Upper lobe of left lung (tissue), 6 donors: ENCODE results near the gene NTS. TPM values are rescaled to one million over a fixed set of nuclear protein-coding genes. Genes with fewer than 3 reads are reported as not detected.
A peak's percentile ranks its signal among the peaks of the same experiment; 100 is the strongest.

Experiments
- ATAC-seq, 2 donors: fragments of 200-7000 bp; cut with Tn5 transposase; one replicate each; pipeline ENCODE4 v1.9.1; 2022; ENCODE audit warnings: mild to moderate bottlenecking in 2 of 2, moderate library complexity in 2 of 2; ENCODE audit not compliant: low FRiP score in 2 of 2
- DNase-seq, 2 donors: peaks; one replicate each; pipeline ENCODE4 v3.0.0-alpha.2; 2019 to 2020
- H3K27ac ChIP-seq, 4 donors: fragments of 200-600 bp; sonication (generic); one replicate each; pipeline ENCODE4 v1.5.1; 2016 to 2019
- H3K27me3 ChIP-seq, 4 donors: fragments of 200-600 bp; sonication (generic); one replicate each; pipeline ENCODE4 v1.5.1; 2017 to 2019
- H3K36me3 ChIP-seq, 4 donors: fragments of 200-600 bp; sonication (generic); one replicate each; pipeline ENCODE4 v1.5.1; 2016 to 2019
- H3K4me1 ChIP-seq, 4 donors: fragments of 200-600 bp; sonication (generic); one replicate each; pipeline ENCODE4 v1.5.1; 2018 to 2019
- H3K4me3 ChIP-seq, 4 donors: fragments of 200-600 bp; sonication (generic); one replicate each; pipeline ENCODE4 v1.5.1; 2017 to 2019; ENCODE audit warnings: mild to moderate bottlenecking in 2 of 4, moderate library complexity in 1 of 4
- H3K9me3 ChIP-seq, 4 donors: fragments of 200-600 bp; sonication (generic); one replicate each; pipeline ENCODE4 v1.5.1; 2018 to 2019
- CTCF ChIP-seq, 6 experiments: fragments of 450-650 bp in 4 of 6; fragments of 200-600 bp in 2 of 6; sonication (generic) in 2 of 6; IDR thresholded peaks; one replicate each; pipeline ENCODE4 v1.5.1; 2016 to 2019; ENCODE audit warnings: antibody characterized with exemption in 6 of 6
- EP300 ChIP-seq, 4 donors: sonication (generic); formaldehyde crosslinking; IDR thresholded peaks; one replicate each; pipeline ENCODE4 v1.5.1; 2017; ENCODE audit warnings: antibody characterized with exemption in 4 of 4, control low read depth in 2 of 4
- POLR2A ChIP-seq, 4 donors: fragments of 450-650 bp; IDR thresholded peaks; one replicate each; pipeline ENCODE4 v1.5.1; 2016 to 2017; ENCODE audit warnings: antibody characterized with exemption in 4 of 4, mild to moderate bottlenecking in 2 of 4
- POLR2AphosphoS5 ChIP-seq, 2 donors: sonication (generic); formaldehyde crosslinking; IDR thresholded peaks; one replicate each; pipeline ENCODE4 v1.5.1; 2017; ENCODE audit warnings: antibody characterized with exemption in 2 of 2
- WGBS, 2 donors: methylation state at CpG; one replicate each; pipeline ENCODE4 v1.1.5; 2017 to 2018; 5-methylcytosine and 5-hydroxymethylcytosine counted together
- total RNA-seq, 6 donors: library from RNA; depleted of rRNA in 4 of 6; stranded (reverse); fragments of >200 nt in 4 of 6; gene quantifications; one replicate each; pipeline versions ENCODE4 v1.1.0 to v1.2.1, GENCODE V29; 2016 to 2021
- donor health status: DM: no; HTN: no; CAD: no; lungs with moderate emphysema.
- donor health status: DM: no; HTN: yes; CAD: no; lungs with severe emphysema.

The NTS gene
- total RNA-seq, 6 donors from 2014 or later: 0.30 to 1.1 (median 0.40) TPM; not detected in 3

GRCh38 chr12:85843606-85844310 is 30.3 kb upstream of the NTS start:
- TF ChIP-seq EP300 (IDR thresholded peaks at IDR 0.05) (no peak), POLR2AphosphoS5 (IDR thresholded peaks at IDR 0.05) (no peak), CTCF (IDR thresholded peaks at IDR 0.05) (no peak), POLR2A (IDR thresholded peaks at IDR 0.05) (no peak)
- Histone ChIP-seq H3K27me3 (no peaks in the 10 kb centered on the region), H3K4me1 (no peaks in the 10 kb centered on the region), H3K9me3 (no peaks in the 10 kb centered on the region), H3K4me3 (no peak overlapping the region), H3K27ac (no peak overlapping the region), H3K36me3 (no peaks in the 10 kb centered on the region)
- DNase-seq (peak in 1 of 2 donors; percentile 58), ATAC-seq (peak; percentile 19 to 52)
- WGBS, 2 donors: 88 to 97% methylated on average over 9 to 17 of the region's 17 CpGs

- WGBS, 2 donors: 64 to 85% methylated on average over 3 of the region's 3 CpGs
- H3K27ac ChIP-seq: no peak overlapping the region
- no peak for ATAC-seq
- TF ChIP-seq EP300 (IDR thresholded peaks at IDR 0.05) (no peak), POLR2A (IDR thresholded peaks at IDR 0.05) (no peak), CTCF (IDR thresholded peaks at IDR 0.05) (no peak), POLR2AphosphoS5 (IDR thresholded peaks at IDR 0.05) (no peak)
- no peaks in the 10 kb centered on the region for H3K4me1 ChIP-seq
- no peaks in the 10 kb centered on the region for H3K36me3 ChIP-seq
- no peak for DNase-seq
- no peaks in the 10 kb centered on the region for H3K9me3 ChIP-seq
- H3K4me3 ChIP-seq: no peak overlapping the region
- no peaks in the 10 kb centered on the region for H3K27me3 ChIP-seq
These were observed 24.8 kb upstream of the NTS start for GRCh38 chr12:85849344-85849743.

- peak in 1 of 2 donors; percentile 15 for DNase-seq
- no peak overlapping the region for H3K27ac ChIP-seq
- no peaks in the 10 kb centered on the region for H3K27me3 ChIP-seq
- H3K9me3 ChIP-seq: no peaks in the 10 kb centered on the region
- TF ChIP-seq POLR2AphosphoS5 (IDR thresholded peaks at IDR 0.05) (no peak), CTCF (IDR thresholded peaks at IDR 0.05) (no peak)
- H3K4me1 ChIP-seq: no peaks in the 10 kb centered on the region
- H3K4me3 ChIP-seq: no peak overlapping the region
- H3K36me3 ChIP-seq: no peaks in the 10 kb centered on the region
- peak in 1 of 2 donors; percentile 37 for ATAC-seq
- WGBS, 2 donors: 92 to 99% methylated on average over 5 to 6 of the region's 6 CpGs
These were observed 18.8 kb upstream of the NTS start for GRCh38 chr12:85855305-85855704.

GRCh38 chr12:85856966-85857365 is 17.1 kb upstream of the NTS start:
- no peaks in the 10 kb centered on the region for H3K27me3 ChIP-seq
- DNase-seq (no peak), ATAC-seq (peak in 1 of 2 donors; percentile 53)
- no peaks in the 10 kb centered on the region for H3K4me1 ChIP-seq
- H3K36me3 ChIP-seq: no peaks in the 10 kb centered on the region
- 67 to 95% methylated on average over 3 of the region's 3 CpGs for WGBS, 2 donors
- H3K4me3 ChIP-seq: no peak overlapping the region
- TF ChIP-seq POLR2A (IDR thresholded peaks at IDR 0.05) (no peak), CTCF (IDR thresholded peaks at IDR 0.05) (no peak), EP300 (IDR thresholded peaks at IDR 0.05) (no peak), POLR2AphosphoS5 (IDR thresholded peaks at IDR 0.05) (no peak)
- no peak overlapping the region for H3K27ac ChIP-seq
- no peaks in the 10 kb centered on the region for H3K9me3 ChIP-seq

GRCh38 chr12:85865890-85866289 is 8.2 kb upstream of the NTS start:
- no peak overlapping the region for H3K27ac ChIP-seq
- H3K9me3 ChIP-seq: no peaks in the 10 kb centered on the region
- no peaks in the 10 kb centered on the region for H3K4me1 ChIP-seq
- H3K36me3 ChIP-seq: no peaks in the 10 kb centered on the region
- DNase-seq: no peak
- ATAC-seq: peak in 1 of 2 donors; percentile 10
- no peaks in the 10 kb centered on the region for H3K27me3 ChIP-seq
- no peak for TF ChIP-seq CTCF (IDR thresholded peaks at IDR 0.05)
- no peak for TF ChIP-seq EP300 (IDR thresholded peaks at IDR 0.05)
- no peak for TF ChIP-seq POLR2A (IDR thresholded peaks at IDR 0.05)
- TF ChIP-seq POLR2AphosphoS5 (IDR thresholded peaks at IDR 0.05): no peak
- 90 to 91% methylated on average over 4 to 6 of the region's 6 CpGs for WGBS, 2 donors
- H3K4me3 ChIP-seq: no peak overlapping the region
